ENCODE results near the gene AKIRIN1. TPM values are rescaled to one million over a fixed set of nuclear protein-coding genes. Genes with fewer than 3 reads are reported as not detected.
A peak's percentile ranks its signal among the peaks of the same experiment; 100 is the strongest.

The AKIRIN1 gene
- total RNA-seq, 4 donors from 2014 or later, result 59.0 to 93.1 (median 69.2) TPM

GRCh38 chr1:38994196-38994595, 3.1 kb downstream of the AKIRIN1 start:
- no peak for DNase-seq (ENCODE audit: extremely low spot score)
- Histone ChIP-seq H3K27me3 (no peaks in the 10 kb centered on the region), H3K4me1 (peaks cover 39 to 80% (median 64%) of the 10 kb centered on the region in 4 donors), H3K36me3 (peaks cover 5 to 30% (median 18%) of the 10 kb centered on the region in 4 donors), H3K27ac (replicated peaks in 1 of 4) (no peak overlapping the region), H3K9me3 (no peaks in the 10 kb centered on the region), H3K4me3 (no peak overlapping the region)
- WGBS, result 80% methylated on average over 5 of the region's 5 CpGs
- intact Hi-C loops (cut with DNase I), result loop anchor here (5.0 kb wide), 2 partner anchors 33 to 137 kb away; partner anchors contain the start of genes NDUFS5 and RRAGC
- TF ChIP-seq POLR2A (IDR thresholded peaks at IDR 0.05; ENCODE audit: low read depth) (no peak), EP300 (IDR thresholded peaks at IDR 0.05) (no peak), CTCF (IDR thresholded peaks at IDR 0.05) (no peak), POLR2AphosphoS5 (IDR thresholded peaks at IDR 0.05) (no peak)

GRCh38 chr1:38997034-38997900, 6.2 kb downstream of the AKIRIN1 start:
- no peak for DNase-seq (ENCODE audit: extremely low spot score)
- Histone ChIP-seq H3K4me3 (peak overlapping the region in 2 of 4 donors; percentile 4 to 13), H3K4me1 (peaks cover 36 to 66% (median 55%) of the 10 kb centered on the region in 4 donors), H3K27me3 (no peaks in the 10 kb centered on the region), H3K27ac (replicated peaks in 1 of 4) (peak overlapping the region; percentile 25 to 45 (median 39)), H3K9me3 (no peaks in the 10 kb centered on the region), H3K36me3 (peaks cover 21 to 60% (median 47%) of the 10 kb centered on the region in 4 donors)
- intact Hi-C loops (cut with DNase I), result no loop called here
- TF ChIP-seq POLR2AphosphoS5 (IDR thresholded peaks at IDR 0.05) (no peak), EP300 (IDR thresholded peaks at IDR 0.05) (no peak), CTCF (IDR thresholded peaks at IDR 0.05) (no peak), POLR2A (IDR thresholded peaks at IDR 0.05; ENCODE audit: low read depth) (no peak)
- WGBS, result 37% methylated on average over 4 of the region's 4 CpGs

- WGBS, result 46% methylated on average over 3 of the region's 3 CpGs
- no peak for DNase-seq (ENCODE audit: extremely low spot score)
- Histone ChIP-seq H3K9me3 (no peaks in the 10 kb centered on the region), H3K4me1 (peaks cover 36 to 60% (median 50%) of the 10 kb centered on the region in 4 donors), H3K27me3 (no peaks in the 10 kb centered on the region), H3K4me3 (peak overlapping the region in 1 of 4 donors; percentile 4), H3K27ac (replicated peaks in 1 of 4) (peak overlapping the region; percentile 25 to 45 (median 39)), H3K36me3 (peaks cover 25 to 66% (median 53%) of the 10 kb centered on the region in 4 donors)
- intact Hi-C loops (cut with DNase I), result no loop called here
- TF ChIP-seq CTCF (IDR thresholded peaks at IDR 0.05) (no peak), POLR2A (IDR thresholded peaks at IDR 0.05; ENCODE audit: low read depth) (no peak), POLR2AphosphoS5 (IDR thresholded peaks at IDR 0.05) (no peak), EP300 (IDR thresholded peaks at IDR 0.05) (no peak)
Measured at GRCh38 chr1:38997901-38998190, 6.8 kb downstream of the AKIRIN1 start.

GRCh38 chr1:39001516-39002421, 10.7 kb downstream of the AKIRIN1 start:
- peaks cover 15 to 32% (median 23%) of the 10 kb centered on the region in 4 donors for H3K4me1 ChIP-seq
- H3K4me3 ChIP-seq, result no peak overlapping the region
- TF ChIP-seq EP300 (IDR thresholded peaks at IDR 0.05) (no peak), CTCF (IDR thresholded peaks at IDR 0.05) (no peak), POLR2AphosphoS5 (IDR thresholded peaks at IDR 0.05) (no peak), POLR2A (IDR thresholded peaks at IDR 0.05; ENCODE audit: low read depth) (no peak)
- no peaks in the 10 kb centered on the region for H3K27me3 ChIP-seq
- H3K27ac ChIP-seq (replicated peaks in 1 of 4), result no peak overlapping the region
- DNase-seq (ENCODE audit: extremely low spot score), result no peak
- intact Hi-C loops (cut with DNase I), result no loop called here
- H3K9me3 ChIP-seq, result no peaks in the 10 kb centered on the region
- peaks cover 54 to 87% (median 83%) of the 10 kb centered on the region in 4 donors for H3K36me3 ChIP-seq
- 85% methylated on average over 5 of the region's 5 CpGs for WGBS
